DOHH2 (cell line): ENCODE data around the gene C19orf47.

Experiments used
- CTCF ChIP-seq: fragments of 200-600 bp; sonication (generic); IDR thresholded peaks from one replicate; pipeline ENCODE4 v1.5.1; 2014; ENCODE audit warnings: antibody characterized with exemption, mild to moderate bottlenecking, low read depth, low read length; ENCODE audit not compliant: poor library complexity, severe bottlenecking
- EZH2phosphoT487 ChIP-seq: fragments of 200-600 bp; sonication (generic); IDR thresholded peaks from 2 replicates; pipeline ENCODE4 v1.6.1; 2017; ENCODE audit warnings: borderline replicate concordance, mild to moderate bottlenecking, antibody characterized with exemption, low read length, moderate library complexity, mixed read lengths

DNA sequence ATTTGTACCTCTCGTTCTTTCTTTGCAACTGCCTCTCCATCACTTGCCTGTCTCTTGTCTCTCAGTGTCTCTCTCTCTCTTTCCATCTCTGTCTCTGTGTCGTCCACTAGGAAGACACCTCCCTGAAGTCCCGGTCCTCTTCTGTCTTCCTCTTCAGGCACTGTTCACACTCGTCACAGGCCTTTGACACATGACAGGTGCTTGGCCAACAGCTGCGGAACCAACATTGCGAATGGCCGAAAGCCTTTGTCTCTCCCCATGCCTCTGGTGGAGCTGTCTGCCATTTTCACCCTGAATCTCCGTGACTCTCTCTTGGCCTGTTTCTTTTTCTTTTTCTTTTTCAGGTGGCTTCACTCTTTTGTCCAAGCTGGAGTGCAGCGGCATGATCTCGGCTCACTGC lies 39.0 kb upstream of the C19orf47 start:
- TF ChIP-seq CTCF: no peak
- no peak for TF ChIP-seq EZH2phosphoT487
